Measurements from ENCODE around the gene FUT2.
"Not testable (repeated sequence)": the region's sequence is repeated elsewhere in the genome, so short reads cannot be mapped to it uniquely, and the experiment has no call there.

FUT2 gene

GRCh38 chr19:48695743-48696352 lies at the start of gene FUT2:
TSS of gene FUT2 (plus strand) at chr19:48695971. CDS start at chr19:48702957, 6,986 bp downstream.
- peak within 1 kb of the TSS; percentile 23 for H3K9ac ChIP-seq (ENCODE audit: low read depth, low read length)
- H3K27ac ChIP-seq (ENCODE audit: low read depth, low read length): peak within 1 kb of the TSS; percentile 62
- H3K4me3 ChIP-seq (ENCODE audit: low read depth, low read length): peak within 1 kb of the TSS; percentile 75
- H3K27me3 ChIP-seq (ENCODE audit: control insufficient read depth, insufficient read depth, low read length): no peaks in the 10 kb centered on the region
- no peaks in the 10 kb centered on the region for H3K9me3 ChIP-seq (ENCODE audit: control insufficient read depth, insufficient read depth, low read length)
- H3K36me3 ChIP-seq (ENCODE audit: control insufficient read depth, insufficient read depth, low read length): no peaks in the 10 kb centered on the region
- 0 out of 2 replicates have a peak, but pooled peaks cover 3% of the 10 kb centered on the region for H3K4me1 ChIP-seq (ENCODE audit: control insufficient read depth, insufficient read depth, low read length)

GRCh38 chr19:48646001-48646721 lies 49.6 kb upstream of the FUT2 start, which contains the start of gene CA11:
TSS of gene CA11 (minus strand) at chr19:48646187. CDS start at chr19:48645632, 555 bp downstream.
- peak within 1 kb of the TSS; percentile 31; the same call in 1 of the 2 replicates for H3K9ac ChIP-seq (ENCODE audit: low read depth, low read length)
- no peaks in the 10 kb centered on the region for H3K9me3 ChIP-seq (ENCODE audit: control insufficient read depth, insufficient read depth, low read length)
- H3K36me3 ChIP-seq (ENCODE audit: control insufficient read depth, insufficient read depth, low read length): no peaks in the 10 kb centered on the region
- peaks cover 6% of the 10 kb centered on the region; the same call in 1 of the 2 replicates for H3K4me1 ChIP-seq (ENCODE audit: control insufficient read depth, insufficient read depth, low read length)
- no peaks in the 10 kb centered on the region for H3K27me3 ChIP-seq (ENCODE audit: control insufficient read depth, insufficient read depth, low read length)
- H3K27ac ChIP-seq (ENCODE audit: low read depth, low read length): peak within 1 kb of the TSS; percentile 98
- H3K4me3 ChIP-seq (ENCODE audit: low read depth, low read length): peak within 1 kb of the TSS; percentile 95

- no peaks in the 10 kb centered on the region for H3K36me3 ChIP-seq (ENCODE audit: control insufficient read depth, insufficient read depth, low read length)
- no peak overlapping the region for H3K9ac ChIP-seq (ENCODE audit: low read depth, low read length)
- H3K9me3 ChIP-seq (ENCODE audit: control insufficient read depth, insufficient read depth, low read length): no peaks in the 10 kb centered on the region
- H3K4me3 ChIP-seq (ENCODE audit: low read depth, low read length): peak overlapping the region; percentile 95; the same call in 1 of the 2 replicates
- no peaks in the 10 kb centered on the region for H3K27me3 ChIP-seq (ENCODE audit: control insufficient read depth, insufficient read depth, low read length)
- H3K27ac ChIP-seq (ENCODE audit: low read depth, low read length): peak overlapping the region; percentile 98
- H3K4me1 ChIP-seq (ENCODE audit: control insufficient read depth, insufficient read depth, low read length): peaks cover 6% of the 10 kb centered on the region; the same call in 1 of the 2 replicates
Observed at GRCh38 chr19:48646722-48647216, 49.0 kb upstream of the FUT2 start.

GRCh38 chr19:48648134-48648533 lies 47.6 kb upstream of the FUT2 start:
- Histone ChIP-seq H3K9ac (ENCODE audit: low read depth, low read length) (no peak overlapping the region), H3K4me3 (ENCODE audit: low read depth, low read length) (no peak overlapping the region), H3K27me3 (ENCODE audit: control insufficient read depth, insufficient read depth, low read length) (no peaks in the 10 kb centered on the region), H3K36me3 (ENCODE audit: control insufficient read depth, insufficient read depth, low read length) (no peaks in the 10 kb centered on the region), H3K4me1 (ENCODE audit: control insufficient read depth, insufficient read depth, low read length) (peaks cover 6% of the 10 kb centered on the region; the same call in 1 of the 2 replicates), H3K9me3 (ENCODE audit: control insufficient read depth, insufficient read depth, low read length) (no peaks in the 10 kb centered on the region), H3K27ac (ENCODE audit: low read depth, low read length) (no peak overlapping the region)

- no peak overlapping the region for H3K4me3 ChIP-seq (ENCODE audit: low read depth, low read length)
- no peaks in the 10 kb centered on the region for H3K9me3 ChIP-seq (ENCODE audit: control insufficient read depth, insufficient read depth, low read length)
- H3K4me1 ChIP-seq (ENCODE audit: control insufficient read depth, insufficient read depth, low read length): peaks cover 2% of the 10 kb centered on the region; the same call in 1 of the 2 replicates
- H3K27me3 ChIP-seq (ENCODE audit: control insufficient read depth, insufficient read depth, low read length): no peaks in the 10 kb centered on the region
- no peak overlapping the region for H3K9ac ChIP-seq (ENCODE audit: low read depth, low read length)
- H3K36me3 ChIP-seq (ENCODE audit: control insufficient read depth, insufficient read depth, low read length): no peaks in the 10 kb centered on the region
- no peak overlapping the region for H3K27ac ChIP-seq (ENCODE audit: low read depth, low read length)
Observed at GRCh38 chr19:48650974-48651682, 44.6 kb upstream of the FUT2 start.

GRCh38 chr19:48651683-48652048 lies 44.1 kb upstream of the FUT2 start:
- H3K27me3 ChIP-seq (ENCODE audit: control insufficient read depth, insufficient read depth, low read length): no peaks in the 10 kb centered on the region
- no peak overlapping the region for H3K9ac ChIP-seq (ENCODE audit: low read depth, low read length)
- H3K27ac ChIP-seq (ENCODE audit: low read depth, low read length): no peak overlapping the region
- peaks cover 2% of the 10 kb centered on the region; the same call in 1 of the 2 replicates for H3K4me1 ChIP-seq (ENCODE audit: control insufficient read depth, insufficient read depth, low read length)
- no peaks in the 10 kb centered on the region for H3K9me3 ChIP-seq (ENCODE audit: control insufficient read depth, insufficient read depth, low read length)
- H3K36me3 ChIP-seq (ENCODE audit: control insufficient read depth, insufficient read depth, low read length): no peaks in the 10 kb centered on the region
- no peak overlapping the region for H3K4me3 ChIP-seq (ENCODE audit: low read depth, low read length)

GRCh38 chr19:48654299-48655059 lies 41.3 kb upstream of the FUT2 start:
- H3K9ac ChIP-seq (ENCODE audit: low read depth, low read length): no peak overlapping the region
- H3K9me3 ChIP-seq (ENCODE audit: control insufficient read depth, insufficient read depth, low read length): no peaks in the 10 kb centered on the region
- no peak overlapping the region for H3K27ac ChIP-seq (ENCODE audit: low read depth, low read length)
- no peaks in the 10 kb centered on the region for H3K4me1 ChIP-seq (ENCODE audit: control insufficient read depth, insufficient read depth, low read length)
- no peaks in the 10 kb centered on the region for H3K36me3 ChIP-seq (ENCODE audit: control insufficient read depth, insufficient read depth, low read length)
- H3K4me3 ChIP-seq (ENCODE audit: low read depth, low read length): no peak overlapping the region
- H3K27me3 ChIP-seq (ENCODE audit: control insufficient read depth, insufficient read depth, low read length): no peaks in the 10 kb centered on the region

GRCh38 chr19:48656840-48657474 lies 38.8 kb upstream of the FUT2 start:
- peak overlapping the region; percentile 6 for H3K27ac ChIP-seq (ENCODE audit: low read depth, low read length)
- no peak overlapping the region for H3K4me3 ChIP-seq (ENCODE audit: low read depth, low read length)
- no peaks in the 10 kb centered on the region for H3K27me3 ChIP-seq (ENCODE audit: control insufficient read depth, insufficient read depth, low read length)
- no peaks in the 10 kb centered on the region for H3K36me3 ChIP-seq (ENCODE audit: control insufficient read depth, insufficient read depth, low read length)
- no peaks in the 10 kb centered on the region for H3K4me1 ChIP-seq (ENCODE audit: control insufficient read depth, insufficient read depth, low read length)
- peaks cover 4% of the 10 kb centered on the region; the same call in 1 of the 2 replicates for H3K9me3 ChIP-seq (ENCODE audit: control insufficient read depth, insufficient read depth, low read length)
- H3K9ac ChIP-seq (ENCODE audit: low read depth, low read length): no peak overlapping the region

- not testable (repeated sequence) for H3K27ac ChIP-seq (ENCODE audit: low read depth, low read length); H3K4me1 ChIP-seq (ENCODE audit: control insufficient read depth, insufficient read depth, low read length); H3K9me3 ChIP-seq (ENCODE audit: control insufficient read depth, insufficient read depth, low read length)
Observed at GRCh38 chr19:48657828-48658227, 37.9 kb upstream of the FUT2 start.

GRCh38 chr19:48658483-48658882 lies 37.3 kb upstream of the FUT2 start:
- H3K4me3 ChIP-seq (ENCODE audit: low read depth, low read length): no peak overlapping the region
- no peak overlapping the region for H3K27ac ChIP-seq (ENCODE audit: low read depth, low read length)
- H3K27me3 ChIP-seq (ENCODE audit: control insufficient read depth, insufficient read depth, low read length): no peaks in the 10 kb centered on the region
- no peaks in the 10 kb centered on the region for H3K4me1 ChIP-seq (ENCODE audit: control insufficient read depth, insufficient read depth, low read length)
- H3K9me3 ChIP-seq (ENCODE audit: control insufficient read depth, insufficient read depth, low read length): peaks cover 4% of the 10 kb centered on the region; the same call in 1 of the 2 replicates
- H3K9ac ChIP-seq (ENCODE audit: low read depth, low read length): no peak overlapping the region
- no peaks in the 10 kb centered on the region for H3K36me3 ChIP-seq (ENCODE audit: control insufficient read depth, insufficient read depth, low read length)

More at GRCh38 chr19:48657828-48658227, 37.9 kb upstream of the FUT2 start:
- not testable (repeated sequence) for H3K9ac ChIP-seq (ENCODE audit: low read depth, low read length); H3K36me3 ChIP-seq (ENCODE audit: control insufficient read depth, insufficient read depth, low read length); H3K4me3 ChIP-seq (ENCODE audit: low read depth, low read length); H3K27me3 ChIP-seq (ENCODE audit: control insufficient read depth, insufficient read depth, low read length)

Measured in HUES48 (cell line).